Measurements from ENCODE around the gene PRDM5. TPM values are rescaled to one million over a fixed set of nuclear protein-coding genes. Genes with fewer than 3 reads are reported as not detected.

The PRDM5 gene
- total RNA-seq, 6 experiments from 2014 or later, result 0.20 to 0.64 (median 0.36) TPM

- ATAC-seq (no peak), DNase-seq (no peak)
- intact Hi-C loops (cut with DNase I), result no loop called here
- Histone ChIP-seq H3K27me3 (no peaks in the 10 kb centered on the region), H3K9me3 (no peaks in the 10 kb centered on the region), H3K27ac (no peak overlapping the region), H3K4me3 (no peak overlapping the region), H3K36me3 (no peaks in the 10 kb centered on the region), H3K4me1 (no peaks in the 10 kb centered on the region)
- no peak for TF ChIP-seq CTCF (IDR thresholded peaks at IDR 0.05)
- no peak for TF ChIP-seq POLR2A (IDR thresholded peaks at IDR 0.05)
- WGBS (ENCODE audit: insufficient coverage, low coverage, low lambda C conversion rate, missing lambda C conversion rate), result 40% methylated on average over 3 of the region's 3 CpGs
These were observed 241.8 kb downstream of the PRDM5 start for GRCh38 chr4:120680647-120681228.

- 56% methylated on average over 2 of the region's 3 CpGs for WGBS (ENCODE audit: insufficient coverage, low coverage, low lambda C conversion rate, missing lambda C conversion rate)
- intact Hi-C loops (cut with DNase I), result no loop called here
- H3K9me3 ChIP-seq, result no peaks in the 10 kb centered on the region
- H3K4me3 ChIP-seq, result no peak overlapping the region
- TF ChIP-seq CTCF (IDR thresholded peaks at IDR 0.05) (no peak), POLR2A (IDR thresholded peaks at IDR 0.05) (no peak)
- H3K4me1 ChIP-seq, result no peaks in the 10 kb centered on the region
- no peak overlapping the region for H3K27ac ChIP-seq
- DNase-seq (no peak), ATAC-seq (no peak)
- H3K27me3 ChIP-seq, result no peaks in the 10 kb centered on the region
- no peaks in the 10 kb centered on the region for H3K36me3 ChIP-seq
These were observed 248.8 kb downstream of the PRDM5 start for GRCh38 chr4:120673696-120674095.

- no peaks in the 10 kb centered on the region for H3K36me3 ChIP-seq
- intact Hi-C loops (cut with DNase I), result no loop called here
- H3K9me3 ChIP-seq, result no peaks in the 10 kb centered on the region
- no peak for TF ChIP-seq POLR2A (IDR thresholded peaks at IDR 0.05)
- TF ChIP-seq CTCF (IDR thresholded peaks at IDR 0.05), result no peak
- DNase-seq (no peak), ATAC-seq (no peak)
- no peaks in the 10 kb centered on the region for H3K4me1 ChIP-seq
- H3K27ac ChIP-seq, result no peak overlapping the region
- H3K4me3 ChIP-seq, result no peak overlapping the region
- WGBS (ENCODE audit: insufficient coverage, low coverage, low lambda C conversion rate, missing lambda C conversion rate), result 61% methylated on average over 5 of the region's 5 CpGs
- no peaks in the 10 kb centered on the region for H3K27me3 ChIP-seq
These were observed 249.9 kb downstream of the PRDM5 start for GRCh38 chr4:120672558-120673147.

- 19% methylated on average over 1 of the region's 1 CpG for WGBS (ENCODE audit: insufficient coverage, low coverage, low lambda C conversion rate, missing lambda C conversion rate)
- Histone ChIP-seq H3K36me3 (no peaks in the 10 kb centered on the region), H3K27me3 (no peaks in the 10 kb centered on the region), H3K4me3 (no peak overlapping the region), H3K9me3 (no peaks in the 10 kb centered on the region), H3K4me1 (no peaks in the 10 kb centered on the region), H3K27ac (no peak overlapping the region)
- ATAC-seq, result no peak
- TF ChIP-seq CTCF (IDR thresholded peaks at IDR 0.05), result no peak
- TF ChIP-seq POLR2A (IDR thresholded peaks at IDR 0.05), result no peak
- intact Hi-C loops (cut with DNase I), result no loop called here
- DNase-seq, result no peak
These were observed 250.4 kb downstream of the PRDM5 start for GRCh38 chr4:120672076-120672475.

Data from right lobe of liver (tissue), 6 donors.